GM12891 (cell line): ENCODE data around the gene APBB3.

Source experiments
- PAX5 ChIP-seq: IDR thresholded peaks from 2 replicates; pipeline ENCODE4 v1.6.1; 2011; ENCODE audit warnings: low read length, moderate library complexity, mild to moderate bottlenecking; ENCODE audit not compliant: insufficient read depth, severe bottlenecking
- POLR2A ChIP-seq: IDR thresholded peaks from 2 replicates; pipeline ENCODE4 v1.6.1; 2011; ENCODE audit warnings: low read depth, low read length, control low read depth
- POLR2AphosphoS5 ChIP-seq: IDR thresholded peaks from 2 replicates; pipeline ENCODE4 v1.6.1; 2011; ENCODE audit warnings: low read depth, low read length, control low read depth
- POU2F2 ChIP-seq: IDR thresholded peaks from 2 replicates; pipeline ENCODE4 v1.6.1; 2011; ENCODE audit warnings: low read depth, mild to moderate bottlenecking, control low read depth, low read length, moderate library complexity
- SPI1 ChIP-seq: IDR thresholded peaks from 2 replicates; pipeline ENCODE4 v1.6.1; 2011; ENCODE audit warnings: low read depth, low read length, control low read depth
- TAF1 ChIP-seq: IDR thresholded peaks from 2 replicates; pipeline ENCODE4 v1.6.1; 2011; ENCODE audit warnings: low read depth, low read length, control low read depth

- TF ChIP-seq POLR2A (no peak), TAF1 (no peak), POLR2AphosphoS5 (no peak), PAX5 (no peak), SPI1 (no peak), POU2F2 (no peak)
Observed at GRCh38 chr5:140513124-140513523, 51.3 kb downstream of the APBB3 start.
